NCI-H2029 treated with DMSO at 0.1 percent for 48 hours (cell line): ENCODE data around the gene FOXR1.

Source experiments
- DNase-seq: peaks from one replicate; lab custom pipeline; 2025; lab: John Stamatoyannopoulos, UW

Gene FOXR1

DNA sequence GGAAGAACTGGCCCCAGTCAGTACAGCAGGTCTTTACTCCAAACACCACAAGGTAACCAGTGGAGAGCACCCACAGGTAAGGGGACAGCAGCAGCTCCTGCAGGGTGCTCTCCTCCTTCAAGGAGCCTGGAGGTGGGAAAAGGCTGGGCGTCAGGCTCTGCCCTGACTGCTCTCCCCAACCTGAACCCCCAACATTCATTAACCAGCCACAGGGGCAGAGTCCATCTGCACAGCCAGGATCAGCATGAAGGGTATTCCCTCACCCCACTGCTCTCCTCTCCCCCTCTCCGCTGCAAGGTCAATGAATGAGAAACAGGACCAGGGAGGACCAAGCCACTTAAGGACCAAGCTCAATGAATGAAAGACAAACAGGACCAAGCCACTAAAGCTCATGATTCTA lies 55.4 kb downstream of the FOXR1 start:
- no peak for DNase-seq

DNA sequence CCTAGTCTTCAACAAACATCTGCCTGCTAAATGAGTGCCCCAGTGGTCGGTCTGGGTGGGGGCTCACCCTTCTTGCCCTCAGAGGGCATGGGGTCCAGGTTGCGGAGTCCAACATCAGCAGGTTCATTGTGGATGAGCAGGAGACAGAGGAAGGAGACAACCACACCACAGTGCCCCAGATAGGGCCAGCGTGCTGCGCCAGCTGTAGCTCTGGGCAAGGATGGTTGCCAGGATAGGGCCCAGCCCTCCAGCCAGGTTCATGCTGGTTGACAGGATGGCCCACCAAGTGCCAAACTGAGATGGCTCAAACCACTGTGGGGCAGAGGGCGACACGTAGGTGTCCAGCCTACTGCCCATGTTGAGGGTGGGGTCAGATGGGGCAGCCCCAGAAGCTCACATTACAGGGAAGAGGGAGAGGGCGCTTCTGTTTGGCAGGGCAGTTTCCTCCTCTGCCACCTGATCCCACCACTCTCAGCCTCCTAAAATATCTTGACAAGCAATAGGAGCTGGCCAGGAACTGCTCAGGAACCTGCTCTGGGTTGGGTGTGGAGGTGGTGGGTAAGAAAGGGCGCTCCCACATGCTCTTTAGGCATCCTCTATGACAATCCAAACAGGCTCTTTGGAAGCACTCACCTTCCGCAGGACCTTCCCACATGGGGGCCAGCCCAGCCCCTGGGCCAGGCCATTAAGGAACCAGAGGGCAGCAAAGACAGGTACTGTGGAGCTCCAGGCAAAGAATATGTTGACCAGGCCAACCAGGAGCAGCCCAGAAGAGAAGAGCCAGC lies 56.2 kb downstream of the FOXR1 start:
- DNase-seq = no peak

DNA sequence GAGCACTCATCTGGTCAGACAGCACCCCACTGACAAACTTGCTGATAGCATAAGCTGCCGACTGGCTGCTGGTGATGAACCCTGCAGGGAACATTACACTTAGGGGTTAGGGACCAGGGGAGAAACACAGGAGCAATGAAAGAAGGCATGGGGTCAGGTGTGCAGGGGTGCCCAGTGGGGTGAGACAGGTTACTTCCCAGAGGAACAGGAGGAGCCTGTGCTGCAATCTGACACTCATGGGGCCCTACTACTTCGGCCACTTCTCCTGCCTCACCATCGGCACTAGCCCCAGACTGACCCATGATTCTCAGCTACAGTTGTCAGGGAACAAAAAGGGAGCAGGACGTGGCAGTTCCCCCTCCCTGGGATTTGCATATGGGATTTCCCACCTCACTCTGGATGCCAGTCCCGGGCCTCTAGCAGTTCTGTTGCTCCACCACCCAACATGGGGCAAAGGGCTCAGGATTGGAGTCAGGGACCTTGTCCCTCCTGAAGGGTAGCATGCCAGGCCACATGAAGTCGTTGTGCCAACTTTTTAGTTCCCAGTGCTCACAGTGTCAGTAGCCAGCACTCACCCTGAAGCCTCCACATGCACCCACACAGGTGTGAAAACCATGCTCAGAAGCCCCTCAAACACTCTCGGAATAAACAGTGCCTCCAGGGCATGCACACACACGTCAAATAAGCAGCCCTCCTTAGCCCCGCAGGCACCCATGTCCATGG lies 56.9 kb downstream of the FOXR1 start:
- no peak for DNase-seq

DNA sequence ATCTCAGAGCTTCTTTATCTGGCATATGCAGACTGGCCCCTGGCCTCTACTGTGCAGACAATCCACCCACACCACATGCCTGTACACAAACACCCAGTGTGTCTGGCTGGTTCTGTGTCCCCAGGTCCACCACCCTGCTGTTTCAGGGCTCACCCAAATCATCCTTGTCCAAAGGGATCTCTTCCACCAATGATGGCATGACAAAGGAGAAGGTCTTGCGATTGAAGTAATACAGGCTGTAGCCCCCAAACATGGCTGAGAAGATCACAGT lies 57.4 kb downstream of the FOXR1 start:
- DNase-seq = no peak

DNA sequence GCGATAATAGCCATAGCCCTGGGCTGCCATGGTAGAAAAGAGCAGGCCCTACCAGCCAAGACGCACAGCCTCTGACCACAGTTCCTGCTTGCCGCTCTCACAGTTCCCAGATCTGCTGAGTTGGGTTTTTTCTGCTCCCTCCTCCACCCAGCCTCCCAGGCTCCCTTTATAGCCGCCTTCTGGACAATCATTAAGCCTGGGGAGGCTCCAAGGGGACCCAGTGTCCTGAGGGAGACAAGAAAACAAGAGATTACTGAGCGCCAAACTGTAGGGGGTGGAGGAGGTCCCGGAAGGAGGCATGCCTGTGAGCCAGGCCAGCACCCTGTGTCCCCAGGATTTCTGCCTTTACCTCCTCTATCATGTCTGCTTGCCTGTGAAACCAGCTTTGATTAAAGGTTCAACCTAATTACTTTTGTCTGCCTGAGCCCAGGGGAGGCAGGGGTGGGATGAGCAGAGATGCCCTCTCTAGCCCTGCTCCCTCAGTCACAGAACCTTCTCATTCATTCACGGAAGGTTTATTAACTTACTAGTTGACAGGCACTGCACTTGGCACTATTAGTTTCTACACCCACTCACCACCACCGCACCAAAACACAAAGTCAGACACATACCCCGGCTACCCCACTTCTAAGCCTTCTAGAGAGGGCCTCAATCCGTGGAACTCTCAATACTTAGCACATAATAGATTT lies 57.9 kb downstream of the FOXR1 start:
- no peak for DNase-seq

DNA sequence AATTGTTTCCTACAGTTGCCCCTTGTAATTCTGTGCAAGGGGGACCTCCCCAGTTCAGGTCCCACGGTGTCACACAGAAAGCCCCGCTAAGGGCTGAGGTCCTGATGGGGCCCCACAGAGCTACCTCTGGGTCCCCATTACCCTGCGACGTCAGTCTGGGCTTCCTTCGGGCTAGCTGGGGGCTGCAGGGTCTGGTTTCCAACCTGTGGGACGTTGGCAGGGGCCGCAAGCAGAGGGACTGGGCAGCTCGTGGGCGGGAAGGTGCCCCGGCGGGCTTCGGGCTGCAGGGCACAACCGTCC lies 58.4 kb downstream of the FOXR1 start:
- no peak for DNase-seq

DNA sequence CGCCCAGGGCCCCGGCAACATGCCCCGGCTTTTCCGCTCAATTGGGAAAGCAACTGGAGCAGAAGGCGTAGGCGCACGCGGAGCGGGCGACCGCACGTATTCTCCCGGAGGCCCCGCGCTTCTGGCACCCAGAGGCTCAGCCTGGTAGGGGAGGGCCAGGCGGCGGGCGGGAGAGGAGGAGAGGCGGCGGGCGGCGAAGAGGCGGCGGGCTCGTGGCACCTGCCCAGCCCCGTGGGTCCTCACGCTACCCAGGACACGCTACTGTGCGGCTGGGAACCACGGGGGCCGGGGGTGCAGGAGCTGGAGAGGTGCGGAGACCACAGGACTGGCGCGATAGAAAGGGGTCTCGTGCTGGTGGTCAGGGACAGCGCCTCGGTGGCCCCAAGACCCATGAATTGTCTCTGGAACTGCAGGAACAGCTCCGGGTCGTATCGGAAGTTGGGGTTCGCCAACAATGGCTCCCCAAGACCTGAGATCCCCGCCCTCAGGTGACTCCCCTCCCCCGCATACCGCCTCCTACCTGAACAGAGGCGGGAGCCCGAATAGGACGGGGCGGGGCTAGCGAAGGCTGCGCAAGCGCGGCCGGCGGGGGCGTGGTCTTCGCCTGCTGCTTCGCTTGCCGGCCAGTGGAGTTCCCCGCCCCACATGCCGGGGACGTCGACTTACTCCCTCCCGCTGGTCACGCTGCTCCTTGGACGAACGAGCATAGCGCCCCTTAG lies 58.9 kb downstream of the FOXR1 start, which contains the start of gene SLC37A4:
TSS of gene SLC37A4 (minus strand) at position 549 of the 719 bp plus-strand sequence.
- DNase-seq = peak; percentile 78
